KMS-11 (cell line): ENCODE measurements around the gene CSAD.
A peak's percentile ranks its signal among the peaks of the same experiment; 100 is the strongest.
"Not testable (repeated sequence)": the region's sequence is repeated elsewhere in the genome, so short reads cannot be mapped to it uniquely, and the experiment has no call there.

Experiments used
- H2AFZ ChIP-seq: fragments of 200-600 bp; sonication (generic); 2 replicates; pipeline ENCODE4 v1.6.1; 2016; ENCODE audit warnings: antibody characterized with exemption, mixed run types, low read depth
- H3K27ac ChIP-seq: fragments of 200-600 bp; sonication (generic); 2 replicates; pipeline ENCODE4 v1.6.1; 2016; ENCODE audit warnings: mild to moderate bottlenecking, mixed run types
- H3K27me3 ChIP-seq: fragments of 200-600 bp; sonication (generic); 2 replicates; pipeline ENCODE4 v1.6.1; 2017; ENCODE audit warnings: mild to moderate bottlenecking, low read depth, mixed run types, moderate library complexity; ENCODE audit not compliant: insufficient read depth
- H3K36me3 ChIP-seq: fragments of 200-600 bp; sonication (generic); 2 replicates; pipeline ENCODE4 v1.6.1; 2017; ENCODE audit warnings: mild to moderate bottlenecking, mixed run types; ENCODE audit not compliant: insufficient read depth
- H3K4me1 ChIP-seq: fragments of 200-600 bp; sonication (generic); 2 replicates; pipeline ENCODE4 v1.6.1; 2016; ENCODE audit warnings: mild to moderate bottlenecking, low read depth, mixed run types; ENCODE audit not compliant: poor library complexity, severe bottlenecking
- H3K4me2 ChIP-seq: fragments of 200-600 bp; sonication (generic); 2 replicates; pipeline ENCODE4 v1.7.0; 2016; ENCODE audit warnings: mild to moderate bottlenecking, mixed run types
- H3K4me3 ChIP-seq: fragments of 200-600 bp; sonication (generic); IDR thresholded peaks from 2 replicates; pipeline ENCODE4 v1.6.1; 2017; ENCODE audit warnings: low read depth, low read length, mixed read lengths; ENCODE audit not compliant: insufficient read depth
- H3K79me2 ChIP-seq: fragments of 200-600 bp; sonication (generic); 2 replicates; pipeline ENCODE4 v1.6.1; 2016; ENCODE audit warnings: low read depth, mixed run types; ENCODE audit not compliant: insufficient read depth
- H3K9ac ChIP-seq: fragments of 200-600 bp; sonication (generic); 2 replicates; pipeline ENCODE4 v1.6.1; 2016; ENCODE audit warnings: mild to moderate bottlenecking, mixed run types
- H4K20me1 ChIP-seq: fragments of 200-600 bp; sonication (generic); 2 replicates; pipeline ENCODE4 v1.6.1; 2016; ENCODE audit warnings: mild to moderate bottlenecking, mixed run types; ENCODE audit not compliant: insufficient read depth
- TF ChIP-seq, protein P1 (sequence below): fragments of 200-600 bp; sonication (generic); conservative IDR thresholded peaks from 2 replicates; pipeline ENCODE4 v1.6.1; 2017; ENCODE audit warnings: low read depth, mild to moderate bottlenecking, antibody characterized with exemption, low read length, moderate library complexity, mixed read lengths

Gene CSAD

DNA sequence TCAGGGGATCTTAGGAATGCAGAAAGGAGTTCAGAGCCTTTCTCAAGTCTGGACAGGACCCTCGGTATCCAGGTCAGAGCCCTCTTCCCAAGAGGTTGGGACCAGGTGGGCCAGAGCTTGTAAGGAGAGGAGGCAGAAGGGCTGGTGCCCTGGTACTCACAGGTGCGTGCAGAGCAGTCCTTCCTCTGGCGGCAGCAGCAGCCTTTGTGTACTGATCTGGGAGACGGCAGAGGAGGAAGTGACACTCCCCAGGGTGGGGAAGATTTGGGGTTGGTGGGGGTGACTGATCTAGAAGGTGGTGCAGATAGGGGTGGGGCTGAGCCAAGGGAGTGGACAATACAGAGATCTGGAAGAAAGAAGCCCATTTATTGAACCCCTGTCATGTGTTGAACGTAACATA lies 26.3 kb upstream of the CSAD start, which contains the start of gene ITGB7:
Gene ITGB7 (minus strand): TSS at position 210 of the 400 bp plus-strand sequence. CDS start 6,808 bp downstream, outside the sequence.
- H3K27ac ChIP-seq = peak within 1 kb of the TSS; percentile 79
- no peaks in the 10 kb centered on the region for H4K20me1 ChIP-seq
- TF ChIP-seq, protein P1, sequence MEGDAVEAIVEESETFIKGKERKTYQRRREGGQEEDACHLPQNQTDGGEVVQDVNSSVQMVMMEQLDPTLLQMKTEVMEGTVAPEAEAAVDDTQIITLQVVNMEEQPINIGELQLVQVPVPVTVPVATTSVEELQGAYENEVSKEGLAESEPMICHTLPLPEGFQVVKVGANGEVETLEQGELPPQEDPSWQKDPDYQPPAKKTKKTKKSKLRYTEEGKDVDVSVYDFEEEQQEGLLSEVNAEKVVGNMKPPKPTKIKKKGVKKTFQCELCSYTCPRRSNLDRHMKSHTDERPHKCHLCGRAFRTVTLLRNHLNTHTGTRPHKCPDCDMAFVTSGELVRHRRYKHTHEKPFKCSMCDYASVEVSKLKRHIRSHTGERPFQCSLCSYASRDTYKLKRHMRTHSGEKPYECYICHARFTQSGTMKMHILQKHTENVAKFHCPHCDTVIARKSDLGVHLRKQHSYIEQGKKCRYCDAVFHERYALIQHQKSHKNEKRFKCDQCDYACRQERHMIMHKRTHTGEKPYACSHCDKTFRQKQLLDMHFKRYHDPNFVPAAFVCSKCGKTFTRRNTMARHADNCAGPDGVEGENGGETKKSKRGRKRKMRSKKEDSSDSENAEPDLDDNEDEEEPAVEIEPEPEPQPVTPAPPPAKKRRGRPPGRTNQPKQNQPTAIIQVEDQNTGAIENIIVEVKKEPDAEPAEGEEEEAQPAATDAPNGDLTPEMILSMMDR = no peak
- H3K79me2 ChIP-seq = peaks cover 70% of the 10 kb centered on the region
- H3K4me2 ChIP-seq = peak within 1 kb of the TSS; percentile 47
- H3K36me3 ChIP-seq = peaks cover 27% of the 10 kb centered on the region; the same call in 1 of the 2 replicates
- H3K9ac ChIP-seq = peak within 1 kb of the TSS; percentile 57
- H2AFZ ChIP-seq = no peak within 1 kb of the TSS
- peak within 1 kb of the TSS; percentile 97 for H3K4me3 ChIP-seq
- H3K4me1 ChIP-seq = peaks cover 82% of the 10 kb centered on the region
- no peaks in the 10 kb centered on the region for H3K27me3 ChIP-seq

DNA sequence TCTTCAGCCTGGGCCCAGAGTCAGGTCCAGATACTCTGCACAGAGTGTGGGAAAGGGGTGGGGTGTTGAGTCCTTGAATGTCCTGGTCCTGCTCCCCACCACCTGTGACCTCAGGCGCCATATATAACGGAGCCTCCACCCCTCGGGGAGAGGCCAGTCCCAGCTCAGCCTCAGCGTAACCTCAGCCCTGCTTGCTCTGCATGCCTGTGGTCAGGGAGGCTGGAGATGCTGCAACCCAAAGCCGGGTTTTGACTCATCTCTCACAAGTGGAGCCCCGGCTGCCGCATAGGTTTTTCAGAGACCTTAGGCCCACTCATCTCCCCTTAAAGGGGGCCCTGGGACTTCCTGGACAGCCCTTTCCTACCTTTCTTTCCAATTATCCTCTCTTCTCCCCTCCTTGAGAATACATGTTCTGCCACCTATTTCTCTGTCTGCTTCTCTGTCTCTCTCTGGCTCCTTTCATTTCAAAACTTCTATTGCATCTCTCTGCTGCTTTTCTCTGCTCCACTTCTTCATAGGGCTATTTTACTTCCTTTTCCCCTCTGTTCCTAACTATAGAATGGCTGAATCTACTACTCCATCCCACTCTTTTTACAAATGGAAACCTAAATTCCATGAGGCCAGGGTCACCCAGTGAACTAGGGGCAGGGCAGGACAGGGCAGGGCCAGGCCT lies 25.2 kb upstream of the CSAD start:
- Histone ChIP-seq H2AFZ (no peak overlapping the region), H4K20me1 (no peaks in the 10 kb centered on the region), H3K9ac (peak overlapping the region; percentile 57), H3K27me3 (no peaks in the 10 kb centered on the region), H3K79me2 (peaks cover 77% of the 10 kb centered on the region), H3K27ac (peak overlapping the region; percentile 79), H3K4me2 (peak overlapping the region; percentile 47), H3K36me3 (peaks cover 27% of the 10 kb centered on the region; the same call in 1 of the 2 replicates), H3K4me1 (peaks cover 82% of the 10 kb centered on the region), H3K4me3 (peak overlapping the region; percentile 97)
- TF ChIP-seq, protein P1 = no peak

DNA sequence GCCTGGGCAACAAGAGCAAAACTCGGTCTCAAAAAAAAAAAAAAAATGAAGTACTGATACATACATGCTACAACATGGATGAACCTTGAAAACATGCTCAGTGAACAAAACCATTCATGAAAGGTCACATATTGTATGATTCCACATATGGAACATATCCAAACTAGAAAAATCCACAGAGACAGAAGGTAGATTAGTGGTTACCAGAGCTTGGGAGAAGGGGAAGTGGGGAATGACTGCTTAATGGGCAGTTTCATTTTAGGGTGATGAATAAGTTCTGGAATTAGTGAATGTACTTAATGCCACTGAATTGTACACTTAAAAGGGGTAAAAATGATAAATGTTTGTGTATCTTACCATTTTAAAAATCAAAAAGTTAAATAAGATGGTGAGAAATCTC lies 23.6 kb upstream of the CSAD start:
- H3K27me3 ChIP-seq = no peaks in the 10 kb centered on the region
- H3K4me3 ChIP-seq = no peak overlapping the region
- peaks cover 36% of the 10 kb centered on the region; the same call in 1 of the 2 replicates for H3K36me3 ChIP-seq
- H2AFZ ChIP-seq = no peak overlapping the region
- H3K79me2 ChIP-seq = peaks cover 89% of the 10 kb centered on the region
- peaks cover 82% of the 10 kb centered on the region for H3K4me1 ChIP-seq
- H3K9ac ChIP-seq = no peak overlapping the region
- H3K4me2 ChIP-seq = peak overlapping the region; percentile 47
- H4K20me1 ChIP-seq = no peaks in the 10 kb centered on the region
- TF ChIP-seq, protein P1 = no peak
- H3K27ac ChIP-seq = peak overlapping the region; percentile 79; the same call in 1 of the 2 replicates

DNA sequence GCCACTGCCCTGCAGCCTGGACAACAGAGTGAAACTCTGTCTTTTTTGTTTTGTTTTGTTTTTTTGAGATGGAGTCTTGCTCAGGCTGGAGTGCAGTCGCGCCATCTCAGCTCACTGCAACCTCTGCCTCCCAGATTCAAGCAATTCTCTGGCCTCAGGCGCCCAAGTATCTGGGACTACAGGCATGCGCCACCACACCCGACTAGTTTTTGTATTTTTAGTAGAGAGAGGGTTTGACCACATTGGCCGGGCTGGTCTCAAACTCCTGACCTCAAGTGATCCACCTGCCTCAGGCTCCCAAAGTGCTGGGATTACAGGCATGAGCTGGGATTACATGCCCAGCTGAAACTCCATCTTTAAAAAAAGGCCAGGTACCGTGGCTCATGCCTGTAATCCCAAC lies 21.6 kb upstream of the CSAD start:
- peak overlapping the region; percentile 79 for H3K27ac ChIP-seq
- peaks cover 84% of the 10 kb centered on the region for H3K4me1 ChIP-seq
- peak overlapping the region; percentile 47 for H3K4me2 ChIP-seq

DNA sequence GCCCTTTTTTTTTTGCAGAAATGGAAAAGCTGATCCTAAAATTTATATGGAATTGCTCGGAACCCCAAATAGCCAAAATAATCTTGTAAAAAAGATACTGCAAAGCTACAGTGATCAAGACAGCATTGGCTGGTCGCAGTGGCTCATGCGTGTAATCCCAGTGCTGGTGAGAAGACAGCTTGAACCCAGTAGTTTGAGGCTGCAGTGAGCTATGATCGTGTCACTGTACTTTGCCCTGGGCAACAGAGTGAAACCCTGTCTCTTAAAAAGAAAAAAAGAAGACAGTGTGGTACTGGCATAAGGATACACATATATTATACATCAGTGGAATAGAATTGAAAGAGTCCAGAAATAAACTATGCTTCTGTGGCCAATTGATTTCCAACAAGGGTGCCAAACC lies 20.9 kb upstream of the CSAD start:
- Histone ChIP-seq H2AFZ (no peak overlapping the region), H3K4me3 (no peak overlapping the region), H4K20me1 (no peaks in the 10 kb centered on the region), H3K27me3 (no peaks in the 10 kb centered on the region), H3K79me2 (peaks cover 89% of the 10 kb centered on the region), H3K27ac (peak overlapping the region; percentile 79), H3K36me3 (peaks cover 56% of the 10 kb centered on the region; the same call in 1 of the 2 replicates), H3K9ac (peak overlapping the region; percentile 34; the same call in 1 of the 2 replicates), H3K4me2 (peak overlapping the region; percentile 47), H3K4me1 (peaks cover 91% of the 10 kb centered on the region)
- TF ChIP-seq, protein P1 = no peak

More for the DNA sequence above, 21.6 kb upstream of the CSAD start:
- H3K4me3 ChIP-seq, H3K27me3 ChIP-seq, H4K20me1 ChIP-seq, H2AFZ ChIP-seq: not testable (repeated sequence)
- Histone ChIP-seq H3K36me3 (peaks cover 49% of the 10 kb centered on the region; the same call in 1 of the 2 replicates), H3K9ac (peak overlapping the region; percentile 34; the same call in 1 of the 2 replicates), H3K79me2 (peaks cover 89% of the 10 kb centered on the region)
